GM12878 (cell line): ENCODE results near the gene CALN1.

Experiments used
- BCL11A ChIP-seq: IDR thresholded peaks from 2 replicates; pipeline ENCODE4 v1.6.1; 2011; ENCODE audit warnings: low read depth, low read length
- CEBPB ChIP-seq, 2 experiments: fragments of 150-350 bp in 1 of 2; IDR thresholded peaks; 2 replicates each; pipeline ENCODE4 v1.6.1; 2012 to 2014; ENCODE audit warnings: low read depth in 2 of 2, low read length in 2 of 2, borderline replicate concordance in 1 of 2, inconsistent platforms in 1 of 2
- CHD2 ChIP-seq: IDR thresholded peaks from 2 replicates; pipeline ENCODE4 v1.6.1; 2011; ENCODE audit warnings: low read depth, low read length, improper control_type of control experiment, borderline replicate concordance
- CTCF ChIP-seq, 3 experiments: IDR thresholded peaks in 2 of 3; conservative IDR thresholded peaks in 1 of 3; 2 replicates each; pipeline ENCODE4 v1.5.1; 2011; ENCODE audit warnings: low read depth in 3 of 3, low read length in 3 of 3, mild to moderate bottlenecking in 3 of 3, control low read depth in 2 of 3, moderate library complexity in 2 of 3, inconsistent platforms in 1 of 3, mixed read lengths in 1 of 3; ENCODE audit not compliant: control insufficient read depth in 2 of 3, insufficient read depth in 1 of 3; ENCODE audit errors: extremely low read depth in 1 of 3
- EZH2 ChIP-seq: IDR thresholded peaks from 2 replicates; pipeline ENCODE4 v1.6.1; 2012; ENCODE audit warnings: low read depth, mild to moderate bottlenecking, control low read depth, inconsistent platforms, low read length, borderline replicate concordance; ENCODE audit not compliant: control insufficient read depth
- GABPA ChIP-seq: IDR thresholded peaks from 2 replicates; pipeline ENCODE4 v1.6.1; 2014; ENCODE audit warnings: antibody characterized with exemption, low read depth, mild to moderate bottlenecking, inconsistent platforms
- JUND ChIP-seq: IDR thresholded peaks from 2 replicates; pipeline ENCODE4 v1.6.1; 2012; ENCODE audit warnings: low read depth, mild to moderate bottlenecking, low read length, improper control_type of control experiment, moderate library complexity
- MAX ChIP-seq: IDR thresholded peaks from 2 replicates; pipeline ENCODE4 v1.6.1; 2012; ENCODE audit warnings: low read depth, low read length, improper control_type of control experiment
- MYC ChIP-seq: IDR thresholded peaks from 2 replicates; pipeline ENCODE4 v1.6.1; 2011; ENCODE audit warnings: mild to moderate bottlenecking, low read length, moderate library complexity, inconsistent platforms; ENCODE audit not compliant: insufficient read depth, insufficient replicate concordance, insufficient read length, severe bottlenecking
- NFXL1 ChIP-seq: fragments of 450-650 bp; IDR thresholded peaks from 2 replicates; pipeline ENCODE4 v1.6.1; 2017; ENCODE audit warnings: antibody characterized with exemption, mild to moderate bottlenecking, borderline replicate concordance
- NR2F1 ChIP-seq: fragments of 450-650 bp; conservative IDR thresholded peaks from 2 replicates; pipeline ENCODE4 v1.6.1; 2017; ENCODE audit warnings: mild to moderate bottlenecking
- REST ChIP-seq: IDR thresholded peaks from 2 replicates; pipeline ENCODE4 v1.6.1; 2012; ENCODE audit warnings: mild to moderate bottlenecking, low read depth, low read length
- SIN3A ChIP-seq: IDR thresholded peaks from 2 replicates; pipeline ENCODE4 v1.6.1; 2012; ENCODE audit warnings: low read depth, low read length, improper control_type of control experiment

- TF ChIP-seq CTCF (IDR thresholded peaks at IDR 0.05 in 2 of 3, conservative IDR thresholded peaks at IDR 0.05 in 1 of 3; ENCODE audit: control insufficient read depth in 2 of 3, extremely low read depth in 1 of 3, insufficient read depth in 1 of 3, low read depth in 3 of 3, low read length in 3 of 3): no peak
- TF ChIP-seq CEBPB (IDR thresholded peaks at IDR 0.05; ENCODE audit: borderline replicate concordance in 1 of 2, low read depth in 2 of 2, low read length in 2 of 2): no peak
- TF ChIP-seq REST: no peak
- TF ChIP-seq JUND: no peak
- no peak for TF ChIP-seq MYC
- no peak for TF ChIP-seq GABPA
- no peak for TF ChIP-seq NFXL1
- no peak for TF ChIP-seq EZH2
- TF ChIP-seq MAX: no peak
- TF ChIP-seq NR2F1: no peak
- no peak for TF ChIP-seq CHD2
- no peak for TF ChIP-seq SIN3A
- no peak for TF ChIP-seq BCL11A
Observed at GRCh38 chr7:72077786-72078185, 334.4 kb downstream of the CALN1 start.
